ELF-1 (cell line): ENCODE results near the gene ANO6.
A peak's percentile ranks its signal among the peaks of the same experiment; 100 is the strongest.
"Not testable (repeated sequence)": the region's sequence is repeated elsewhere in the genome, so short reads cannot be mapped to it uniquely, and the experiment has no call there.

Experiments used
- DNase-seq: peaks from one replicate; pipeline ENCODE4 v3.0.0-alpha.2; 2016; ENCODE audit warnings: low read depth, low spot score

The ANO6 gene

DNA sequence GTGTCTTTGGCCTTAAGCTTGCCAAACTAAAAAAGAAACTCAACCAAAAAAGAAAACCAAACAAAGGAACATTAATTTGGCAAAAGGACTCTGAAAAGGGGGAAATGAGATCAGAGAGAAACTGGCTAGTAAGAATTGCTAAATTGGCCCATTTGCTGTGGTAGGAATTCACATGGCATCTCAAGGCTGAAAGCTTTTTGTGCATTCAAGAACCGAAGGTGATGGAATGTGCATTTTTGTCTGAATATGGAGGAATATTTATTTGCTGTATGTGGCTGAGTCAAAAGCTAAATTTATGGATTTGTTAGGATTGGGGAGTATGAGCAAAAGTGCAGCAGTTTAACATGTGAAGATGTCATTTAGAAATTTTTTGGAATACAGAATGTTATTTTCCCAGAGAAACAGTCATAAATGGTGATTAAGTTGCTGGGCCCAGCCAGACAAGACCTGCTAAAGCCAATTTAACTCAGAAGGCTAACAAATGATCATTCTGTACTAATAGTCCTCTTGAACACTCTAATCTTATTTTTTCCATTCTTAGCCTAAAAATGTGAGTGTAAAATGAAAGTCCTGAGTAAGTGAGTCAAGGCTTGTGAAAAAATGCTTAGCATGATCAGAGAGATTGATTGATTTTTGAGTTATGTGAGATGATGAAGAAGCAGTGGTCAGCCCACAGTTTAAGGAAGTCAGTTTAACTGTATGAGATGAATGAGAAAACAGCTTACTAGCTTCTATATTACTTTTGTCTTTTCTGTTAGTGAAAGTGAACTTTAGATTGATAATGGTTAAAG lies 94.1 kb downstream of the ANO6 start:
- DNase-seq = no peak

DNA sequence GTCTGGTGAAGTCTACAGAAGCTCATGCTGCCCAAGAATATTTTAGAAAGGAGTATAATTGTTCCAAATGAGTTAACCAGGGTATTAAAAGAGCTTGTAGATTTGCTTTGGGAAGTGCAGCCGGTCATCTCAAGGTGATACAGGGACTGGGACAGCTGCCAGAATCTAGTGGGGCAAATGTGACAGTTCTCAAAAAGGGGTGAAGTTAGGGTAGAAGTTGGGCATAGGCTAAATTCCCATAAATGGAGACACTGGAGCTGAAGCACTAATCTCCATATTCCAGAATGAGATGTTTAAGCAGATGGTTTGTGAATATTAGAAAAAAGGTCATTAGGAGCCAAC lies 94.7 kb downstream of the ANO6 start:
- DNase-seq = no peak

DNA sequence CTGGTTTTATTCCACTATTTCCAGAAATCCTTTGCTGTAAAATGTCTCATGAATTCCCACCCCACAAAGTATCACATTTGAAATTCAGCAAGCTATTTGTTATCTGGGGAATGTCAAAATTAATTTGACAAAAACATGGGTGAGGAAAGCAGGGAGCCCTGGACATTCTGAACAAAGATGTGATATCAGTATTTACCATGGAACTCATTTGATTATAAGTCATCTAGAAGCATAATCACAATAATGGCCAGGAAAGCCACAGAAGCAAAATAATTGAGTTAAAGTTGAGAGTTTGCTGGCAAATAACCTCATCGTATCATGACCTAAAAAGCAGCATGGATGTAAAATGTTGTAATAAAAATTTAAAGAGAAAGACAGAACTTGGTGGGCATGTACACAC lies 96.1 kb downstream of the ANO6 start:
- DNase-seq = no peak

DNA sequence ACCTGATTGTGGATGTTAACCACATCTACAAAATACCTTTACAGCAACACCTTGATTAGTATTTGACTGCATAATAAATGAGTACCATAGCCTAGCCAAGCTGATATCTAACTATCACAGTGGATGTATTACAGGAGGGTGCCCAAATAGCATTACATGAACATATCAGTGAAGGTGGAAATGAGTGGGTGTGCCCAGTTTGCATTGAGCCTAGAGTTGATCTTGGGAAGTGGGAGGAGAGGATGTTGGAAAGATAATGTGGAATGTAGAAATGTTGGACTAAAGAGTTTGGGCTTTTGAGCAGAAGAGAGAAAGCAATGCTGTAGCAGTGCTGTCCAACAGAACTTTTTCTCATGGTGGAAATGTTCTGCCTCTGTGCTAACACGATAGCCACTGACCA lies 98.9 kb downstream of the ANO6 start:
- DNase-seq = no peak

DNA sequence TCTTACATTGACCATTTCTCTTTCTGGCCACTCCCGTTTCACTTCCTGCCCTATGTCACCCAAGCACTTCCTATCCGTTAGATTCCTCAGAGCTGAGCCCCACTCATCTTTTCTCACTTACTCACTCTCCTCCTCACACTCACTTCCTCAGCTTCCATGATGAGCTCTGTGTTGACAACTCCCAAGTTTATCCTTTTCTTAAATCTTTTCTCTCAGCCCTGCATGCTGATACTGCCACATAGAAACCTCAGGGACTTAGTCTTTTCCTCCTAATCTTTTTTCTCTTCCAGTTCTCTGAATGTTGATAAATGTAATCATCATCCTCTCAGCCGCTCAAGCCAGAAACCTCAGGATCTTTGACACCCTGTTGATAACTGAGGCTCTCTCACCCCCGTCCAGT lies 99.6 kb downstream of the ANO6 start:
- no peak for DNase-seq

DNA sequence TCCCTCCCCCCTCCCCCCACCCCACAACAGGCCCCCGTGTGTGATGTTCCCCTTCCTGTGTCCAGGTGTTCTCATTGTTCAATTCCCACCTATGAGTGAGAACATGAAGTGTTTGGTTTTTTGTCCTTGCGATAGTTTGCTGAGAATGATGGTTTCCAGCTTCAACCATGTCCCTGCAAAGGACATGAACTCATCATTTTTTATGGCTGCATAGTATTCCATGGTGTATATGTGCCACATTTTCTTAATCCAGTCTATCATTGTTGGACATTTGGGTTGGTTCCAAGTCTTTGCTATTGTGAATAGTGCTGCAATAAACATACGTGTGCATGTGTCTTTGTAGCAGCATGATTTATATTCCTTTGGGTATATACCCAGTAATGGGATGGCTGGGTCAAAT lies 101.4 kb downstream of the ANO6 start:
- not testable (repeated sequence) for DNase-seq

DNA sequence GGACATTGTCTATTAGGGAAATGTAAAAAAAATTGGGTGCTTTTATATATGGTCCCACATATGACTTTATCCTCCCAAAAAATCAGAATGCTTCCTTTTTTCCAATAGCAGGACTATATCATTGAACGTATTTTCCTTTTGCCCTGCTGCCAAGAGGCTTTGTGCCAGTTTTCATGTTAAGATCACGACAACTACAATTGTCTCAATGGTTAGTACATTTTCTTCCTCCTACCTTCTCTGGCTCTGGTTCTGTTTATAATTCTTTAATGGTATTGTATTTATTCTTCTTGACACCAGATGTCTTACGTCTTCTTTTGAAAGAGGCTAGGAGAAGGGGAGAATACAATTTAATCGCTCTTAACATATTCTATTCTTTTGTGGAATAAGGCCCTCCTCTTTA lies 106.9 kb downstream of the ANO6 start:
- DNase-seq = no peak

DNA sequence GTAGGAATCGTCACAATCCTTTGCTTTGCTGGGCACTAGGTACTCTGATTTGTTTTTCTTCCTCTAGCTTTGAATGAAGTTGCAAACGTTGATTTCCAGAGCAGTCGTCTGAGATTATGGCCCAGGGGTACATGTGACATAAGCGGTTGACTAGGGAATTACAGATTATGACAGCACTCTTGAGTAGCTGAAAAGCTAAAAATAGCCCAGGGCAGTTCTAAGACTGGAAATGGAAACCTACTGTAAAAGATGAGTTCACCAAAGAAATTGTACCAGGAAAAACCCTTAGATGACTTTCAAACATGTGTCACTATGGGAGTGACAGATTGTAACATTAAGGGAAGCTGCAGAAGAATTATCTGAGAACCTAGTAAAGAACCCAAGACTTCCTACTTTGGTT lies 108.5 kb downstream of the ANO6 start:
- no peak for DNase-seq

DNA sequence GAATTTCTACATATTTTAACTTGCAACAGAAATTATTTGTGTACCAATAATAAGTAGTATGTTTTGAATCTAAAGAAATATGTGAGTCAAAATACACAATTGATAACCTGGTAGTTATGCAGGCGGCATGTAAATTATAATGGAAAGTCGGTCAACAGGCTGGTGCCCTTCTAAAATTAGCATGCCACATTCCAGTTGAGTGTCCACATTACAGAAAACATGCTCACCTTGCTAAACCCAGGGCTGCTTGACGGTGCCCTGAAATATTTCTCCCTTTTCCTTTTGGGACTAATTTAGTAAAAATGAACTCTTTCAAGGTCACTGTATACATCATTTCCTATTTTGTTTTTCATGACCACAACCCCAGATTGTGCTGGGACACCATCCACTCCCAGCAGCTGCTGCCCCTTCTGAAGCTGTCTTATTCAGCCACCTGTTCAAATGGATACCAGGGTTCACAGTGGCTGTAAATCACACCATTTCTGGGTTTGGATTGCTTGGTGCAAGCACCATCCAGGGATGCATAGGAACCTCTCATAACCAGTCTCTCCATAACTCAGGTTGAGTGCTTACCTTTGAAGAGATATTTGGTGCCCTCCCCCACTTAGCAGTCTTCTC lies 110.6 kb downstream of the ANO6 start:
- no peak for DNase-seq

DNA sequence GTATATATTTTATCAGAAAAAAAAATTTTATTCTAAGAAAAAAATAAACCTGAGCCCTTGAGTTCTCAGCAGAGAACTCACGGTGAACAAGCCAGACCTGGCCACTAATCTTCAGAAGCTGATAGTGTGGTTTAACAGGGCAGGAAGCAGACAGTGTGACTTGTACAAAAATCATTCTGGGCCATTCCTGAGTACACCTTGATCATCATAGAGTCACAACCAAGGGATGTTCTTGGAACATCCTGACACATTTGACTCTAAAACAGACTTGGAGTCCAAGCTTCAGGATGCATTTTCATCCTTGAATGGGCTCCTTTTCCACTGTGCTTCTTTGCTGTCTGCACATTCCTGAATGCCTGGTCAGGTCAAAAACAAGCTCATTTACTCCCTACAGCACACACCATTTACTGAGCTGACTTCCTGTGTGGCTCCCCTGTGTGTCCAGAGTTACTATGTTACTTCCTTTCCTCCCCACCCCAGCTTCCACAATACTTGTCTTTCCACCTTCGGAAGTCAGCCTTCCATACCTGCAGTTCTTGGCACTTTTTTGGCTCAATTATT lies 112.0 kb downstream of the ANO6 start:
- peak; percentile 15 for DNase-seq

DNA sequence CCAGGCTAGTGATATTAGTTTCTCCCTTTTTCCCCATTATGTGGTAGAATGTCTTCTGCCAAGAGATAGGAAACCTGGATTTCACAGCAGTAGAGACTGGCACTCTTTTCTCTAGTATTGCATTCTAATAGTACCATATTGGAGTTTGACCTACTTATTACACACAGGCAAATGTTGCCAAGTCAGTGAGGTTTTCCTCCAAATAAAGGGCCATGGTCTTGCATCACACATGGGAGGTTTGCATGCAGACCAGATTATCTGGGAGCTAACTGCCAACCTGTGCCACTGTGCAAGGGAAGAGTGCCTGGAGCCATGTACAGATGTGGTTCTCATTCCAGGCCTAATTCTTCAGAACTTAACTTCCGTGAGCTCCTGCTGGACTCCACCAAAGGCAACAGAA lies 113.3 kb downstream of the ANO6 start:
- DNase-seq = no peak

DNA sequence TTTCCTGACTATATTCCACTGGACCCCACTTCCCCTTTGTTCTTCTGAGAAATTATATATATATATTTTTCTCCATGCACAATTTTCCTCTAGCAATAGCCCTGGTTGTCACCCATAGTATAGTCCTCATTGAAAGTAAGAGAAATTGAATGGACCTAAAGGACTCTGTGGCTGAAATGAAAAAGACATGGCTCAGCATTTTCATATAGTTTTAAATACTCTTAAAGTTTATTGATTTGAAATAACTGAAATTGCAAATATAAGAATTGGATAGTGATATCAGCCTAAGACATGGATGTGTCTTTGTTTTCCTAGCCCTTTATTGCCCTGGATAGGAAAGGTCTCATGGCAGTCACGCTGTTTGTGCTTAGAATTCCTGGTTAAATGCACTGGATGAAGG lies 113.8 kb downstream of the ANO6 start:
- no peak for DNase-seq

DNA sequence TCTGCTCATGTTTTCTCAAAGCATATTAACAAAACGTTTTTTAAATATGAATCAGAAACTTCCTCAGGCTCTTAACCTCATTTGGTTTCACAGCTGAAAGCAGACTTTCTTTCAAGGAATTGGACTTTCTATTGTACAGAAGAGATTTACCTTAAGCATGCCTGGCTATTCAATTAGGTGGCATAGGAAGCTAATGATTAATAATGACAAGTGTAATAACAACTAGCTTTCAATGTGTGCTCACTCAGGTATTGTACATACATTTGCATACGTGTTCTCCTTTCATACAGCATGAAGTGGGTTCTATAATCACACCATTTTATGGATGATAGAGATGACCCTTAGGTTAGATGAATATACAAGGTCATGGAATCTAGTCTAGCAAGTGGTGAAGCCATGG lies 115.7 kb downstream of the ANO6 start:
- no peak for DNase-seq

DNA sequence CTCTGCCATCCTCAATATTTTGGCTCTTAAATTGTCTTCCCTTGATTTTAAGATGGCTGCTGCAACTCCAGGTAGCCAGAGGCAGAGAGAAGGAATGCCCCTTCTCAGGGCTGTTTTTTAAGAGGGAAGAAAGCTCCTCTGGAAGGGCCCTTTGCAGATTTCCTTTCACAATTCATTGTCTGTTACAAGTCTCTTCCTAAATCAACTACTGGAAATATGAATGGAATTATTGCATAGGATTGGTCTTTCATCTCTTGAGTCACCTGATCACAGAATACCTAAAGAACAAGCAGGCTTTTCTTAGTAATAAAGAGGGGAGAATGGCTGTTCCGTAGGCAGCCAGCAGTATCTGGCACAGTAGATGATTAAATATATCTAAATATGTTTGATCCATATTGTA lies 118.5 kb downstream of the ANO6 start:
- DNase-seq = no peak

DNA sequence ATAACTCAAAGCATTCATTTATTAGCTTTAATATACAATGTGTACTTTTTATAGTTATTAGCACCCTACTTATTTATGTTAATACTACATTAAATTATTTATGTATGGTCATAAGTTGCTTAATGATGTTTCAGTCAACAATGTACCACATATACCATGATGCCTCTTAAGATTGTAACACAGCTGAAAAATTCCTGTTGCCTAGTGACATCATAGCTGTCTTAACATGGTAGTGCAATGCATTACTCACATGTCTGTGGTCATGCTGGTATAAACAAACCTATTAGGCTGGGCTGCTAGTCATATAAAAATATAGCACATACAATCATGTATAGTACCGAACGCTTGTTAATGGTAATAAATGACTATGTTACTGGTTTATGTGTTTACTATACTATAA lies 120.4 kb downstream of the ANO6 start:
- no peak for DNase-seq

DNA sequence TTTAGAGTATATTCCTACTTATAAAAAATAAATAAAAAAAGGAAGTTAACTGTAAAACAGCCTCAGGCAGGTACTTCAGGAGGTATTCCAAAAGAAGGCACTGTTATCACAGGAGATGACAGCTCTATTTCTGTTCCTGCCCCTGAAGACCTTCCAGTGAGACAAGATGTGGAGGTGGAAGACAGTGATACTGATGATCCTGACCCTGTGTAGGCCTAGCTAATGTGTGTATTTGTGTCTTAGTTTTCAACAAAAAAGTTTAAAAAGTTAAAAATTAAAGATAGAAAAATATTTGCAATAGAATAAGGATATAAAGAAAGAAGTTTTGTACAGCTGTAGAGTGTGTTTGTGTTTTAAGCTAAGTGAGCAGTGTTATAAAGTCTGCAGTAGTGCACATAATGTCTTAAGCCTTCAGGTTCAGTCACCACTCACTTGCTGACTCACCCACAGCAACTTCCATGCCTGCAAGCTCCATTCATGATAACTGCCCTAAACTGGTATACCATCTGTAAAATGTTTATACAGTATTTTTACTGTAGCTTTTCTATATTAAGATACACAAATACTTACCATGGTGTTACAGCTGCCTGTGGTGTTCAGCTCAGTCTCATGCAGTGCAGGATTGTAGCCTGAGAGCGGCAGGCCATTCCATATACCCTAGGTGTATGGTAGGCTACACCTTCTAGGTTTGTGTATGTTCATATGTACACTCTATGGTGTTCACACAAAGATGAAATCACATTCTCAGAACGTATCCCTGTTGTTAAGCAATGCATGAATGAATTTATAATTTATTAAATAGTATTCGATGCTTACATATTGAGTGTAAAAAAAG lies 121.1 kb downstream of the ANO6 start:
- DNase-seq = no peak

DNA sequence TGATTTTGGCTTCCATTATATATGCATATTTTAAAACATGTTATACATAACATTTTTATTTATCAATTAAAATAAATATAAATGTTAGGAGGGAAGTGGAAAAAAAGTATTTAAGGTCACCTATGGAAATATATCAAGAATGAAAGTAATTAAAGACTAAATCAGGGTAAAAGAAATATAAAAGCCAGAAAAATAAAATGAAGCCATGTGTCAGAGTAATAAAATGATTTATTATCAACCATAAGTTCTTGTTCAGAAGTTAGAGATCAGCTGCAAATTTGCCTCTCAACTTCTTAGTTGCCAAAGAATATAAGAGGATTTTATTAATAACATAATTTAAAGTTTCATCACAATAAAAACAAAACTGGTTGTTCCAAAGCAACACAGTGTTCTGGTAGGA lies 121.9 kb downstream of the ANO6 start:
- no peak for DNase-seq

DNA sequence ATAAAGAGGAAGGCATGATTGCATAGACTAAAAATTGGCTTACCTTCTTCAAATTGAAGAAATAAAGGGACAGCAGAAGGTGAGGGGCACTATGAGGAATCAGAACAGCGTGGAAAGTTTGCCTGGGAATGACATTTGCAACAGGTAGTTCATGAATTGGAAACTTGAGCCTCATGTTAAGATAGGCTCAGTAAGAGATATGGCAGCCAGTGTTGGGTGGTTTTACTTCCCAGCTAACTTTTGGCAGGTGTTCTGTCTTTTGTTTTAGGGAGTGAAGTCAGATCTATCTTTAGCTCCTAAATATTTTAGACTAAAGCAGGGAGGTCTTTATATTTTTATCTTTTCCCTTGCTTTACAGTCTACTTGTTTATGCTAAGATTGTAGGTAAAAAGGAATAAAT lies 122.4 kb downstream of the ANO6 start:
- DNase-seq = no peak

DNA sequence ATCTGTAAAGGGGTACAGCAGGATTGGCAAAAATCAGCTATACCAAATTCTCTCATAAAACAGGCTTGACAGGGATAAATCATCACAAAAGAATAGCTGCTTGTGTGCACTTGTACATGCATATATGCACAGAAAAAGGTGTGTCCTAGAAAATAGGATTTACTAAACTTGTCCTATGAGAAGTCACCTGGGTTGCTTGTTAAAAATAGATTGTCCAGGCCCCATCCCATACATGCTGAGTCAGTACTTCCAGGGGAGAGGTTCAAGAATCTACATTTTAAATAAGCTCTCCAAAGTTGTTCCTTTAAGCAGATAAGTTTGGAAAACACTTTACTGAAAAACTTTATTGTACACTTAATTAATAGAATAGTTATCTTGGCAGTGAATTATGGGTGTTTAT lies 123.1 kb downstream of the ANO6 start:
- no peak for DNase-seq

DNA sequence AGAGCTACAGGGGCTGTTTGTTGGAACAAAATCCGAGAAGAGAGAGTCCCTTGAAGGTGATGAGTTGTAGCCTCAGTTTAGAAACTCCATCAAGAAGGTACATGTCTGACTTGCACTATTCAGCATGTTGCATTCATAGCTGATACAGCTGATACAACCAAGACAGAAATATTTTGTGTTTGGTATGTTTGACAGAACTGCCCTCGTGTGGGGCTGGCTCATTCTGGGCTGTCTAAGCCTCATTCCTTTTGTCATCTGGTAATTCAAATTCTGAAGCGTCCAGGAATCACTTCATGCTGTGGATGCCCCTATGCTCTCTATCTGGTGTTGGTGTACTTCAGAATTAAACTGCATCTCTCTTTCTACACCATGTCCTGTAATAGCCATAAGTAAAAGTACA lies 126.3 kb downstream of the ANO6 start:
- DNase-seq = no peak

DNA sequence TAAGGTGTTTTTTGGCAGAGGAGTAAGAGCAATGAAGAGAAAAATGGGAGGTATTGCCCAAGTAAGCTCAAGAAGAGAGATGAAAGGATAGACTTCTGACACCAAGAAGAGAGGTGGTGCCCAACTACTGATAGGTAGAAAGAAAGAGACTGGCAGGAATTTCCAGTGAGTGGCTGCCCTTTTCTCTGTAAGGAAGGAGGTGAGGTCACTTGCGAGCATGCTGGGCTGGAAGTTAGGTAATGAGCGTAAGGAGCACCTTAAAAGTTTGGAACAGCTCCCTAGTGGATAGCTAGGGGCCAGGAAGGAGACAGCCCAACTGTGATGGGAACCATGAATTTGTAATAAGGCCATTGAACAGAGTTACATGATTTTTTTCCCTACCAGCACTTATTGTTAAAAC lies 127.0 kb downstream of the ANO6 start:
- DNase-seq = no peak

DNA sequence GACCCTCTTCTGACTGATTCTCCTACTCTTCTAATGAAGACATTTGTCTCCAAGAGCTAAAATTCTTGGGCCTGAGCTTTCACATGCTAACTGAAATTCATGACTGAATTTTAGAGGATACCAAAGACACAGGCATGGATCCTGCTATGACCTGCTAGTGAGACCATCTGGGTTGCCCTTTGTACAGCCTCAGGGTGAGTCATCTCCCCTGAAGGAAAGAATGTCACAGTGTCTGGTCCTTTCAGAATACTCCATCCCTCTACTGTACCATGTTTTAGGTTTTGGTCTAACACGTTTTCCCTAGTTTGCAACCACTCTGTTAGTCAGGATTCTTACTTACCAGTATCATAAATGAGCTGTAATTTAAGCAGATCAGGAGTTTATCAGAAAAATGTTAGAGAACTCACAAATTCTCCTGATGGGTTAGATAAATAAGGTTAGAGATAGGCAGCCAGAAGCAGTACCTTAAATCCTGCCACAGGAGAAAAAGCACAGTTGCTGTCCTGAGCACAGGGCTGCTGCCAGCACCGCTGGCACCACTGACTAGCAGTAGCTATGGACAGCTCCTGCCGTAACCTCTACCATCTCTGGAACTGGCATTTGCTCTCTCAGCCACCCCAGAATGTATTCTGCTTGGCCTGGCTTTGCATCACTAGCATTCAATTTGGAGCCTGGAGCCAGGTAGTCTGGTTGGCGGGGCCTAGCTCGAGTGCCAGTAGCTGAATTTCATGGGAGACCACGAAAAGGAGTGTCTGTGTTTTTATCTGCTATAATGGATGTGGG lies 127.6 kb downstream of the ANO6 start:
- DNase-seq = peak; percentile 18
